Measurements from ENCODE around the gene KCNJ16.

GRCh38 chr17:70033165-70033564 lies 41.9 kb upstream of the KCNJ16 start:
- TF ChIP-seq CTCF (conservative IDR thresholded peaks at IDR 0.05; ENCODE audit: low read length) (no peak), EZH2phosphoT487 (IDR thresholded peaks at IDR 0.05; ENCODE audit: borderline replicate concordance) (no peak)

Measured in Loucy (cell line).